Measurements from ENCODE around the gene RNF126. TPM values are rescaled to one million over a fixed set of nuclear protein-coding genes. Genes with fewer than 3 reads are reported as not detected.

RNF126 gene
- polyA plus RNA-seq, 1 donor (not counting 4 experiments of a cell fraction or from before 2014, with no cell fraction given) = 8.2 TPM

DNA sequence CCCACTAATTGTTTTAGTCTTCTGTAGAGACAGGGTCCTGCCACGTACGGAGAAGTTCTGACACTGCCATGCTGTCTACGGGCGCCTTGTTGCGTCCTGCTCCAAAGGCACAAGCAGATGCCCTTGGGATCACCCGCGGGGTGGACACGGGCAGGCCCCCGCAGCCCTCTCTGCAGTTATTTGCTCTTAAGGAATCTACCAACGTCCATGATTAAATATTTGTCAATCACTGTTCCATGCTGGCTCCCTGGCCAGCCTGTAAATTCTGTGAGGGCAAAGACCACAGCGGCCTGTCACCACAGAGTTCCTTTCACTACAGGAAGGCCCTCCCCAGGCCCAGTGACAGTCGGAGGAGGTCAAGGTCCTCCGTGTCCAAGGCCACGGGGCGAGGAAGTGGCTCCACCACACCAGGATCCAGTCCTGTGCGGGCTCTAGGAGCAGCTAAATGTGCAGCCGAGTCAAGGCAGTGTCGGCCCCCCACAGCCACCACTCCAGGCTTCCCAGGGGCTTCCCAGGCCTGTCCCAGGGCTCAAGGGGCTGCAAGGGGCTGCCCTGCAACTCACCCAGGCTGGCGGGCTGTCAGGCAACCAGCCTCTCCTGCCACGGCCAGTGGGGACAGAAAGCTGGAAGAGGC is 2.1 kb downstream of the RNF126 start:
- dilution Hi-C loops (cut with MboI; ENCODE audit: extremely low pct_ligation_motif_present, low sequenced_read_pairs) = no loop called here
- Histone ChIP-seq H3K9ac (ENCODE audit: control insufficient read depth, extremely low read depth, insufficient read depth, low read length) (peak overlapping the region; percentile 86), H3K79me2 (ENCODE audit: control insufficient read depth, insufficient read depth, low read length) (peaks cover 71% of the 10 kb centered on the region), H3K4me3 (ENCODE audit: control insufficient read depth in 2 of 3, extremely low read depth in 1 of 3, insufficient read depth in 2 of 3, low read depth in 1 of 3, low read length in 3 of 3) (peak overlapping the region; percentile 84 to 96 (median 85)), H2AFZ (ENCODE audit: control insufficient read depth, low read length) (no peak overlapping the region), H3K4me1 (ENCODE audit: control insufficient read depth, extremely low read depth, insufficient read depth, low read length) (peaks cover 48% of the 10 kb centered on the region), H3K36me3 (ENCODE audit: control insufficient read depth in 2 of 2, extremely low read depth in 1 of 2, insufficient read depth in 2 of 2, low read length in 2 of 2) (peaks cover 10 to 11% of the 10 kb centered on the region in 2 experiments), H3K9me1 (ENCODE audit: control insufficient read depth, extremely low read depth, insufficient read depth, low read length) (peaks cover 6% of the 10 kb centered on the region), H3K4me2 (ENCODE audit: control insufficient read depth, extremely low read depth, insufficient read depth, low read depth, low read length) (peak overlapping the region; percentile 99), H3K27me3 (ENCODE audit: control insufficient read depth, extremely low read depth, insufficient read depth, low read length) (no peaks in the 10 kb centered on the region), H3K27ac (ENCODE audit: control insufficient read depth, insufficient read depth, low read length) (peak overlapping the region; percentile 96), H4K20me1 (ENCODE audit: control insufficient read depth, extremely low read depth, insufficient read depth, low read length) (peaks cover 50% of the 10 kb centered on the region), H3K9me3 (ENCODE audit: control insufficient read depth, low read depth, low read length) (no peaks in the 10 kb centered on the region)
- no peak for TF ChIP-seq EZH2 (IDR thresholded peaks at IDR 0.05; ENCODE audit: low read length)
- no peak for DNase-seq (ENCODE audit: low read depth, low spot score)
- no peak for FAIRE-seq

DNA sequence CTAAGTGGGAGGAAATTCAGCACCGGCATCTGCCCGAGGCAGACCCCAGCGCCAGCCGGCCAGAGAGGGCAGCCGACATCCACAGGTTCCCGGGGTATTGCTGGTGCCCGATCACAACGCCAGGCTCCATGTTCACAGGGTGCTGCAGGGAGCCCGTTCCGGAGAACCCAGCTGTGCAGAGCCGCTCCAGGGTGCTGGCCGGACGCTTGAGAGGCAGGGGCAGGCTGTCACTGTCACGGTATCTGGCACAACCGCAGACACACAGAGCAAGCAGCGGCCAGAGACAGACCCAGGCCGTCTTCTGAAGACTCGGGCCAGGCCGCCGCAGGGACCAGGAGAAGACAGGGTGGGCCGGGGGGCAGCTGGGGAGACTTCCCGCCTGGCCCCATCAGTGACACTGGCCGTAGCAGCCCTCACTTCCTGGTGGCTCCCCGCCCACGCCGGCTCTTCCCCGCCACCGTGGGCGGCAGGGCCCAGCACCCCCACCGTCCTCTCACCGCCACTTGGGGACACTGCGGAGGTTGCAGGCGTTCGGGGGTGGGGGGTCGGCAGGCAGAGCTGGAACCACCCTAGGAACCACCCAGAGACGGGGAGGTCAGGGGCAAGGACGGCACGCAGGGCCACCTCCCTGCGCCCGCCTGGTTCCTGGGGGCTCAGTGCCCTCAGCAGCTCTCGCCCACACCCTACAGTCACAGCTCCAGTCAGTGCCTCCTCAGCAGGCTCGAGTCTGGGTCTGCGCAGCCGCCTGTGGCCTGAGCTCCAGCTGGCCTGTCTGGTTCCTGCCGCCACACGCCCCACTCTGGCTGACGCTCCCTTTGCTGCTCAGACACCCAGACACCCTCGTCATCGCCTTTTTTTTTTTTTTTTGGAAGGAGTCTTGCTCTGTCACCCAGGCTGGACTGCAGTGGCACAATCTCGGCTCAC is 3.8 kb downstream of the RNF126 start:
- FAIRE-seq (peak; percentile 83), DNase-seq (ENCODE audit: low read depth, low spot score) (peak; percentile 70)
- no peaks in the 10 kb centered on the region for H3K27me3 ChIP-seq (ENCODE audit: control insufficient read depth, extremely low read depth, insufficient read depth, low read length)
- peaks cover 59% of the 10 kb centered on the region for H4K20me1 ChIP-seq (ENCODE audit: control insufficient read depth, extremely low read depth, insufficient read depth, low read length)
- H3K9ac ChIP-seq (ENCODE audit: control insufficient read depth, extremely low read depth, insufficient read depth, low read length) = peak overlapping the region; percentile 86
- H3K36me3 ChIP-seq (ENCODE audit: control insufficient read depth in 2 of 2, extremely low read depth in 1 of 2, insufficient read depth in 2 of 2, low read length in 2 of 2) = peaks cover 16 to 20% of the 10 kb centered on the region in 2 experiments
- H3K9me3 ChIP-seq (ENCODE audit: control insufficient read depth, low read depth, low read length) = no peaks in the 10 kb centered on the region
- H3K4me1 ChIP-seq (ENCODE audit: control insufficient read depth, extremely low read depth, insufficient read depth, low read length) = peaks cover 43% of the 10 kb centered on the region
- no peak for TF ChIP-seq EZH2 (IDR thresholded peaks at IDR 0.05; ENCODE audit: low read length)
- TF ChIP-seq, protein P1, sequence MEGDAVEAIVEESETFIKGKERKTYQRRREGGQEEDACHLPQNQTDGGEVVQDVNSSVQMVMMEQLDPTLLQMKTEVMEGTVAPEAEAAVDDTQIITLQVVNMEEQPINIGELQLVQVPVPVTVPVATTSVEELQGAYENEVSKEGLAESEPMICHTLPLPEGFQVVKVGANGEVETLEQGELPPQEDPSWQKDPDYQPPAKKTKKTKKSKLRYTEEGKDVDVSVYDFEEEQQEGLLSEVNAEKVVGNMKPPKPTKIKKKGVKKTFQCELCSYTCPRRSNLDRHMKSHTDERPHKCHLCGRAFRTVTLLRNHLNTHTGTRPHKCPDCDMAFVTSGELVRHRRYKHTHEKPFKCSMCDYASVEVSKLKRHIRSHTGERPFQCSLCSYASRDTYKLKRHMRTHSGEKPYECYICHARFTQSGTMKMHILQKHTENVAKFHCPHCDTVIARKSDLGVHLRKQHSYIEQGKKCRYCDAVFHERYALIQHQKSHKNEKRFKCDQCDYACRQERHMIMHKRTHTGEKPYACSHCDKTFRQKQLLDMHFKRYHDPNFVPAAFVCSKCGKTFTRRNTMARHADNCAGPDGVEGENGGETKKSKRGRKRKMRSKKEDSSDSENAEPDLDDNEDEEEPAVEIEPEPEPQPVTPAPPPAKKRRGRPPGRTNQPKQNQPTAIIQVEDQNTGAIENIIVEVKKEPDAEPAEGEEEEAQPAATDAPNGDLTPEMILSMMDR (optimal IDR thresholded peaks at IDR 0.05 in 1 of 3, IDR thresholded peaks at IDR 0.05 in 1 of 3, conservative IDR thresholded peaks at IDR 0.05 in 1 of 3; ENCODE audit: extremely low read depth in 1 of 3, insufficient read depth in 2 of 3, low read length in 3 of 3) = peak in 2 of 3 experiments; percentile 1 to 24
- H3K79me2 ChIP-seq (ENCODE audit: control insufficient read depth, insufficient read depth, low read length) = peaks cover 88% of the 10 kb centered on the region
- H2AFZ ChIP-seq (ENCODE audit: control insufficient read depth, low read length) = no peak overlapping the region
- dilution Hi-C loops (cut with MboI; ENCODE audit: extremely low pct_ligation_motif_present, low sequenced_read_pairs) = no loop called here
- peaks cover 6% of the 10 kb centered on the region for H3K9me1 ChIP-seq (ENCODE audit: control insufficient read depth, extremely low read depth, insufficient read depth, low read length)
- H3K27ac ChIP-seq (ENCODE audit: control insufficient read depth, insufficient read depth, low read length) = peak overlapping the region; percentile 96
- H3K4me2 ChIP-seq (ENCODE audit: control insufficient read depth, extremely low read depth, insufficient read depth, low read depth, low read length) = peak overlapping the region; percentile 99
- peak overlapping the region; percentile 29 to 48 (median 33) for H3K4me3 ChIP-seq (ENCODE audit: control insufficient read depth in 2 of 3, extremely low read depth in 1 of 3, insufficient read depth in 2 of 3, low read depth in 1 of 3, low read length in 3 of 3)
